HUDEP-2 (cell line): ENCODE data around the gene GAS2L1.

Source experiments
- DNase-seq, 76 experiments: peaks; one replicate each; lab custom pipeline; 2025; ENCODE audit not compliant: unreplicated experiment in 76 of 76; lab: John Stamatoyannopoulos, UW

GAS2L1 gene

GRCh38 chr22:29272624-29273023 is 33.8 kb upstream of the GAS2L1 start:
- no peak for DNase-seq

GRCh38 chr22:29275167-29275566 is 31.3 kb upstream of the GAS2L1 start:
- DNase-seq: no peak

- DNase-seq: no peak
Observed at GRCh38 chr22:29275819-29276565, 30.5 kb upstream of the GAS2L1 start.

- DNase-seq: no peak
Observed at GRCh38 chr22:29277927-29278326, 28.5 kb upstream of the GAS2L1 start.

GRCh38 chr22:29284196-29284595 is 22.3 kb upstream of the GAS2L1 start:
- no peak for DNase-seq

- DNase-seq: no peak
Observed at GRCh38 chr22:29288837-29289236, 17.6 kb upstream of the GAS2L1 start.

- no peak for DNase-seq
Observed at GRCh38 chr22:29290061-29290460, 16.4 kb upstream of the GAS2L1 start.

- DNase-seq: no peak
Observed at GRCh38 chr22:29291215-29291614, 15.2 kb upstream of the GAS2L1 start.

- no peak for DNase-seq
Observed at GRCh38 chr22:29292379-29292778, 14.1 kb upstream of the GAS2L1 start.

GRCh38 chr22:29298641-29299040 is 7.8 kb upstream of the GAS2L1 start:
- no peak for DNase-seq

- DNase-seq: no peak
Observed at GRCh38 chr22:29299136-29299900, 7.1 kb upstream of the GAS2L1 start.

GRCh38 chr22:29300467-29300806 is 6.0 kb upstream of the GAS2L1 start:
- DNase-seq: no peak

GRCh38 chr22:29300807-29301601 is 5.4 kb upstream of the GAS2L1 start:
- peak in 1 of 76 experiments; percentile 14 for DNase-seq

GRCh38 chr22:29301716-29302401 is 4.6 kb upstream of the GAS2L1 start:
- DNase-seq: no peak

GRCh38 chr22:29302402-29302680 is 4.1 kb upstream of the GAS2L1 start:
- no peak for DNase-seq

- DNase-seq: peak in 18 of 76 experiments; percentile 4 to 57 (median 38)
Observed at GRCh38 chr22:29302681-29303465, 3.6 kb upstream of the GAS2L1 start.

GRCh38 chr22:29305836-29306174 is 645 bp upstream of the GAS2L1 start:
- DNase-seq: no peak

GRCh38 chr22:29306835-29307595 is 565 bp downstream of the GAS2L1 start:
- peak in 62 of 76 experiments; percentile 12 to 78 (median 54) for DNase-seq

- DNase-seq: peak in 35 of 76 experiments; percentile 7 to 60 (median 28)
Observed at GRCh38 chr22:29307596-29308147, 1.2 kb downstream of the GAS2L1 start.
